GM10266 (cell line): ENCODE results near the gene DENND6B.
A peak's percentile ranks its signal among the peaks of the same experiment; 100 is the strongest.

ENCODE experiments used
- DNase-seq: peaks from one replicate; pipeline ENCODE4 v3.0.0; 2012; ENCODE audit errors: extremely low spot score
- TF ChIP-seq, protein P1 (sequence below): IDR thresholded peaks from 2 replicates; pipeline ENCODE4 v1.5.1; 2012; ENCODE audit warnings: mild to moderate bottlenecking, low read depth; ENCODE audit not compliant: control insufficient read depth, insufficient read depth; ENCODE audit errors: missing control alignments

Gene DENND6B

GRCh38 chr22:50266994-50267393 lies 59.8 kb downstream of the DENND6B start:
- TF ChIP-seq, protein P1, sequence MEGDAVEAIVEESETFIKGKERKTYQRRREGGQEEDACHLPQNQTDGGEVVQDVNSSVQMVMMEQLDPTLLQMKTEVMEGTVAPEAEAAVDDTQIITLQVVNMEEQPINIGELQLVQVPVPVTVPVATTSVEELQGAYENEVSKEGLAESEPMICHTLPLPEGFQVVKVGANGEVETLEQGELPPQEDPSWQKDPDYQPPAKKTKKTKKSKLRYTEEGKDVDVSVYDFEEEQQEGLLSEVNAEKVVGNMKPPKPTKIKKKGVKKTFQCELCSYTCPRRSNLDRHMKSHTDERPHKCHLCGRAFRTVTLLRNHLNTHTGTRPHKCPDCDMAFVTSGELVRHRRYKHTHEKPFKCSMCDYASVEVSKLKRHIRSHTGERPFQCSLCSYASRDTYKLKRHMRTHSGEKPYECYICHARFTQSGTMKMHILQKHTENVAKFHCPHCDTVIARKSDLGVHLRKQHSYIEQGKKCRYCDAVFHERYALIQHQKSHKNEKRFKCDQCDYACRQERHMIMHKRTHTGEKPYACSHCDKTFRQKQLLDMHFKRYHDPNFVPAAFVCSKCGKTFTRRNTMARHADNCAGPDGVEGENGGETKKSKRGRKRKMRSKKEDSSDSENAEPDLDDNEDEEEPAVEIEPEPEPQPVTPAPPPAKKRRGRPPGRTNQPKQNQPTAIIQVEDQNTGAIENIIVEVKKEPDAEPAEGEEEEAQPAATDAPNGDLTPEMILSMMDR: no peak
- DNase-seq: no peak

DNA sequence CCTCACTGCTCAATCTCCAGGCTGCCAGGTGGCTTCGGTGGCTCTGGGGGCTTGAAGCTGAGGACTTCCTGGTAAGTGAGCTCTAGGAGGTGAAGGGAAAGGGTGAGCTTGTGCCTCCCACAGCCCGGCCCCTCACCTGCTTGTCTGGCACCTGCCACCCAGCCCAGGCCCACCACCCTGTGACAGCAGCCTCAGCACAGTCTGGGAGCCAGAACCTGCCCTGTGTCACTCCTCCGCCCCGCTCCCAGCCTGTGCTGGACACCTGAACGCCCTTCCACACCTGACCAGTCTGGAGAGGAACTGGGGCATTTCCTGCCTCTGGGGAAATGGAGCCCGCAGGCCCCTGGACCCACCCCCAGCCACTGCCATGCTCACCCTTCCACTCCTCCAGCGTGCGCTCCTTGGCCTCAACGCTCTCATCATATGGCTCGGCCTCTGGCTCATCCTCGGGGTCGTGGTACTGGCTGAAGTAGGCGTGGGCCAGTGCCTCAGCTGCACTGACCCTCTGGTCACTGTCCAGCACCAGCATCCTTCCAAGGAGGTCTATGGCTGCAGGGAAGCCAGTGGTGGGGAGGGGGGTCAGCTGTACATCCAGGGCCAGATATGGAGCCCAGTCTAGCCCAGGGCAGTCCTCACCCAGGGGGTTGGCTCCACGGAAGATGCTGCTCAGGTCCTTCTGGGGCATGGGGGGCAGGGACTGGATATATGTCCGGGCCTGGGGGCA lies 61.7 kb downstream of the DENND6B start:
- TF ChIP-seq, protein P1: no peak
- DNase-seq: no peak

DNA sequence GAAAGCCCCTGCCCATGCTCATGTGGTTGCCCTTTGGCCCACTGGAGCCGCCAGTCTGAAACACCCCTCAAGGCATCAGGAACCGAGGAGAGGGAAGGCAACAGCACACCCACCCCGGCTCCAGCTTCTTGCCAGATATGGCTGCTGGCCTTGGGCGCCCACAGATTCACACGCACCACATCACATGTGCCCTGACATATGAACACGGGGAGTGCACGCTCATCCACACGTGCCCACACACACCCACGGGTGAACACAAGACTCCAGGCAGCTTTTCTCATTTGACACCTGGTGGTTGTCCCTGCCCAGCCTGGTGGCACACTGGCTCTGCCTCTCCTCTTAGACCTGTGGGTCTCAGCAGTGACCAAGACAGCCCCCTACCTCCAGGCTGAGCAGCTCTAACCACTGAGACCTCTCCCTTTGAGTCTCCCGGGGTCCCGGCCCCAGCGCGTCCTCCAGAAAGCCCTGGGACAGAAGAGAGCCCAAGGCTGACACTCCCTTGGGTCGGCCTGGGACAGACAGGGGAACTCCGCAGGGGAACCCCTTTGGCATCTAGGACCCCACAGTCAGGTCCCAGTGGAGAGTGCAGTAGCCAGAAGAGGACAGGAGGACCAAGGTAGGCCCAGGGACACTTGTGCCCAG lies 62.6 kb downstream of the DENND6B start:
- no peak for DNase-seq
- TF ChIP-seq, protein P1: no peak

GRCh38 chr22:50262973-50263617 lies 63.7 kb downstream of the DENND6B start:
- DNase-seq: no peak
- TF ChIP-seq, protein P1: no peak

DNA sequence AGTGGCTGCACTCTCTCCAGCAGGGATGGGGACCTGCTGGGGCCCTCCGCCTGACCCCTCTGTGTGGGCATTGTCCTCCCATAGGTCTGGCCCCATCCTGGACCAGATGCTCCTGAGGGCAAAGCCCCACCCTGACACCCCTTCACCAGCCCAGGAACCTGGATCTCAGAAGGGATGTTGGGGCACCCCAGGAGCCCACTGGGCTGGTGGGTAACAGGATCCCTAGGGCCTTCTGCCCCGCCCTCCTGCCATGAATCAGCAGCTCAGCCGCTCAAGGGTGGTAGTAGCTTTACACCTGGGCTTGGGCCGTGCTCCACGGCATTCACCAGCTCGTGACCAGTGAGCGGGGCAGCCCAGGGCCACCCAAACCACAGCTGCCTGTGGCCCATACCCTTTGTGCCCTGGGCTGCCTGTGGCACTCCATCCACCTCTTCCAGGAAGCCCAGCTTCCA lies 64.3 kb downstream of the DENND6B start:
- TF ChIP-seq, protein P1: no peak

GRCh38 chr22:50261615-50262459 lies 65.0 kb downstream of the DENND6B start, which contains the start of gene MAPK12:
Gene MAPK12, minus strand, starts transcription at chr22:50261683. Its CDS starts 174 bp downstream, at chr22:50261509.
- DNase-seq: peak; percentile 92
- TF ChIP-seq, protein P1: no peak

More for the DNA sequence above, 64.3 kb downstream of the DENND6B start:
- DNase-seq: no peak
